ENCODE results near the gene LAMB2.

LAMB2 gene

GRCh38 chr3:49120438-49121131 is 12.3 kb downstream of the LAMB2 start, which contains the start of gene USP19:
TSS of gene USP19 (minus strand) at chr3:49120823. CDS start at chr3:49119145, 1,678 bp downstream.
- no peaks in the 10 kb centered on the region for H4K20me1 ChIP-seq (ENCODE audit: insufficient read depth, low read length)
- H3K4me2 ChIP-seq (ENCODE audit: low read length), result peak within 1 kb of the TSS; percentile 97
- no peak for TF ChIP-seq EZH2phosphoT487 (IDR thresholded peaks at IDR 0.05; ENCODE audit: low read depth)
- no peak for TF ChIP-seq CTCF (IDR thresholded peaks at IDR 0.05; ENCODE audit: low read depth, low read length)
- H3K4me3 ChIP-seq (ENCODE audit: low read length), result peak within 1 kb of the TSS; percentile 91
- no peaks in the 10 kb centered on the region for H3K27me3 ChIP-seq (ENCODE audit: low read depth, low read length)
- no peaks in the 10 kb centered on the region for H3K9me3 ChIP-seq (ENCODE audit: insufficient read depth, low read length)
- H3K79me2 ChIP-seq (ENCODE audit: low read length), result peaks cover 19% of the 10 kb centered on the region
- peaks cover 15% of the 10 kb centered on the region for H3K4me1 ChIP-seq (ENCODE audit: low read length)
- H3K9ac ChIP-seq (ENCODE audit: low read length), result peak within 1 kb of the TSS; percentile 92
- peak within 1 kb of the TSS; percentile 81 for H3K27ac ChIP-seq (ENCODE audit: low read length)
- H3K36me3 ChIP-seq (replicated peaks; ENCODE audit: low read depth, low read length), result peaks cover 29% of the 10 kb centered on the region
- peak within 1 kb of the TSS; percentile 58; the same call in 1 of the 2 replicates for H2AFZ ChIP-seq (ENCODE audit: low read depth, low read length)

- no peak overlapping the region; the same call in 1 of the 2 replicates for H2AFZ ChIP-seq (ENCODE audit: low read depth, low read length)
- peaks cover 15% of the 10 kb centered on the region for H3K4me1 ChIP-seq (ENCODE audit: low read length)
- H3K79me2 ChIP-seq (ENCODE audit: low read length), result peaks cover 19% of the 10 kb centered on the region
- peak overlapping the region; percentile 97 for H3K4me2 ChIP-seq (ENCODE audit: low read length)
- H3K27me3 ChIP-seq (ENCODE audit: low read depth, low read length), result no peaks in the 10 kb centered on the region
- H3K36me3 ChIP-seq (replicated peaks; ENCODE audit: low read depth, low read length), result peaks cover 34% of the 10 kb centered on the region
- H4K20me1 ChIP-seq (ENCODE audit: insufficient read depth, low read length), result no peaks in the 10 kb centered on the region
- peak overlapping the region; percentile 92 for H3K9ac ChIP-seq (ENCODE audit: low read length)
- H3K9me3 ChIP-seq (ENCODE audit: insufficient read depth, low read length), result no peaks in the 10 kb centered on the region
- peak overlapping the region; percentile 91 for H3K4me3 ChIP-seq (ENCODE audit: low read length)
- peak overlapping the region; percentile 81 for H3K27ac ChIP-seq (ENCODE audit: low read length)
- no peak for TF ChIP-seq EZH2phosphoT487 (IDR thresholded peaks at IDR 0.05; ENCODE audit: low read depth)
- TF ChIP-seq CTCF (IDR thresholded peaks at IDR 0.05; ENCODE audit: low read depth, low read length), result no peak
Measured at GRCh38 chr3:49120096-49120437, 12.8 kb downstream of the LAMB2 start.

- H3K4me2 ChIP-seq (ENCODE audit: low read length), result peak overlapping the region; percentile 97
- H3K36me3 ChIP-seq (replicated peaks; ENCODE audit: low read depth, low read length), result peaks cover 41% of the 10 kb centered on the region
- H2AFZ ChIP-seq (ENCODE audit: low read depth, low read length), result no peak overlapping the region
- TF ChIP-seq EZH2phosphoT487 (IDR thresholded peaks at IDR 0.05; ENCODE audit: low read depth), result no peak
- TF ChIP-seq CTCF (IDR thresholded peaks at IDR 0.05; ENCODE audit: low read depth, low read length), result no peak
- H3K9ac ChIP-seq (ENCODE audit: low read length), result peak overlapping the region; percentile 92; the same call in 1 of the 2 replicates
- H3K79me2 ChIP-seq (ENCODE audit: low read length), result peaks cover 19% of the 10 kb centered on the region
- H3K9me3 ChIP-seq (ENCODE audit: insufficient read depth, low read length), result no peaks in the 10 kb centered on the region
- H3K4me3 ChIP-seq (ENCODE audit: low read length), result peak overlapping the region; percentile 91
- H4K20me1 ChIP-seq (ENCODE audit: insufficient read depth, low read length), result no peaks in the 10 kb centered on the region
- peaks cover 15% of the 10 kb centered on the region for H3K4me1 ChIP-seq (ENCODE audit: low read length)
- H3K27me3 ChIP-seq (ENCODE audit: low read depth, low read length), result no peaks in the 10 kb centered on the region
- H3K27ac ChIP-seq (ENCODE audit: low read length), result no peak overlapping the region
Measured at GRCh38 chr3:49119439-49119838, 13.4 kb downstream of the LAMB2 start.

GRCh38 chr3:49119036-49119435 is 13.8 kb downstream of the LAMB2 start:
- H3K4me1 ChIP-seq (ENCODE audit: low read length), result peaks cover 15% of the 10 kb centered on the region
- no peak overlapping the region for H3K9ac ChIP-seq (ENCODE audit: low read length)
- H3K4me3 ChIP-seq (ENCODE audit: low read length), result peak overlapping the region; percentile 91; the same call in 1 of the 2 replicates
- H3K27ac ChIP-seq (ENCODE audit: low read length), result no peak overlapping the region
- H2AFZ ChIP-seq (ENCODE audit: low read depth, low read length), result no peak overlapping the region
- TF ChIP-seq CTCF (IDR thresholded peaks at IDR 0.05; ENCODE audit: low read depth, low read length) (no peak), EZH2phosphoT487 (IDR thresholded peaks at IDR 0.05; ENCODE audit: low read depth) (no peak)
- H3K79me2 ChIP-seq (ENCODE audit: low read length), result peaks cover 19% of the 10 kb centered on the region
- H3K9me3 ChIP-seq (ENCODE audit: insufficient read depth, low read length), result no peaks in the 10 kb centered on the region
- no peaks in the 10 kb centered on the region for H3K27me3 ChIP-seq (ENCODE audit: low read depth, low read length)
- H3K4me2 ChIP-seq (ENCODE audit: low read length), result peak overlapping the region; percentile 97
- no peaks in the 10 kb centered on the region for H4K20me1 ChIP-seq (ENCODE audit: insufficient read depth, low read length)
- peaks cover 43% of the 10 kb centered on the region for H3K36me3 ChIP-seq (replicated peaks; ENCODE audit: low read depth, low read length)

Measured in OCI-LY3 (cell line).